Measurements from ENCODE around the gene PCGF3.

- TF ChIP-seq, protein P1, sequence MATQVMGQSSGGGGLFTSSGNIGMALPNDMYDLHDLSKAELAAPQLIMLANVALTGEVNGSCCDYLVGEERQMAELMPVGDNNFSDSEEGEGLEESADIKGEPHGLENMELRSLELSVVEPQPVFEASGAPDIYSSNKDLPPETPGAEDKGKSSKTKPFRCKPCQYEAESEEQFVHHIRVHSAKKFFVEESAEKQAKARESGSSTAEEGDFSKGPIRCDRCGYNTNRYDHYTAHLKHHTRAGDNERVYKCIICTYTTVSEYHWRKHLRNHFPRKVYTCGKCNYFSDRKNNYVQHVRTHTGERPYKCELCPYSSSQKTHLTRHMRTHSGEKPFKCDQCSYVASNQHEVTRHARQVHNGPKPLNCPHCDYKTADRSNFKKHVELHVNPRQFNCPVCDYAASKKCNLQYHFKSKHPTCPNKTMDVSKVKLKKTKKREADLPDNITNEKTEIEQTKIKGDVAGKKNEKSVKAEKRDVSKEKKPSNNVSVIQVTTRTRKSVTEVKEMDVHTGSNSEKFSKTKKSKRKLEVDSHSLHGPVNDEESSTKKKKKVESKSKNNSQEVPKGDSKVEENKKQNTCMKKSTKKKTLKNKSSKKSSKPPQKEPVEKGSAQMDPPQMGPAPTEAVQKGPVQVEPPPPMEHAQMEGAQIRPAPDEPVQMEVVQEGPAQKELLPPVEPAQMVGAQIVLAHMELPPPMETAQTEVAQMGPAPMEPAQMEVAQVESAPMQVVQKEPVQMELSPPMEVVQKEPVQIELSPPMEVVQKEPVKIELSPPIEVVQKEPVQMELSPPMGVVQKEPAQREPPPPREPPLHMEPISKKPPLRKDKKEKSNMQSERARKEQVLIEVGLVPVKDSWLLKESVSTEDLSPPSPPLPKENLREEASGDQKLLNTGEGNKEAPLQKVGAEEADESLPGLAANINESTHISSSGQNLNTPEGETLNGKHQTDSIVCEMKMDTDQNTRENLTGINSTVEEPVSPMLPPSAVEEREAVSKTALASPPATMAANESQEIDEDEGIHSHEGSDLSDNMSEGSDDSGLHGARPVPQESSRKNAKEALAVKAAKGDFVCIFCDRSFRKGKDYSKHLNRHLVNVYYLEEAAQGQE (IDR thresholded peaks at IDR 0.05; ENCODE audit: insufficient read depth in 1 of 2, low read depth in 2 of 2, low read length in 2 of 2) = no peak
- TF ChIP-seq POLR2AphosphoS5 (IDR thresholded peaks at IDR 0.05; ENCODE audit: low read depth, low read length) = no peak
Observed at GRCh38 chr4:657834-658667, 47.6 kb upstream of the PCGF3 start.
